ENCODE results near the gene XCR1. TPM values are rescaled to one million over a fixed set of nuclear protein-coding genes. Genes with fewer than 3 reads are reported as not detected.

The XCR1 gene, protein sequence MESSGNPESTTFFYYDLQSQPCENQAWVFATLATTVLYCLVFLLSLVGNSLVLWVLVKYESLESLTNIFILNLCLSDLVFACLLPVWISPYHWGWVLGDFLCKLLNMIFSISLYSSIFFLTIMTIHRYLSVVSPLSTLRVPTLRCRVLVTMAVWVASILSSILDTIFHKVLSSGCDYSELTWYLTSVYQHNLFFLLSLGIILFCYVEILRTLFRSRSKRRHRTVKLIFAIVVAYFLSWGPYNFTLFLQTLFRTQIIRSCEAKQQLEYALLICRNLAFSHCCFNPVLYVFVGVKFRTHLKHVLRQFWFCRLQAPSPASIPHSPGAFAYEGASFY
- total RNA-seq (under 1 TPM; 0.26 to 0.63 TPM), polyA plus RNA-seq (not detected)
- long read RNA-seq, donor 1, partial matches to known transcripts: 0 of 1 reads
- long read RNA-seq, donor 1, other reads (novel, unspliced or antisense): 1 of 1 reads
- long read RNA-seq, donor 2, partial matches to known transcripts: 0 of 1 reads
- long read RNA-seq, donor 2, other reads (novel, unspliced or antisense): 1 of 1 reads

DNA sequence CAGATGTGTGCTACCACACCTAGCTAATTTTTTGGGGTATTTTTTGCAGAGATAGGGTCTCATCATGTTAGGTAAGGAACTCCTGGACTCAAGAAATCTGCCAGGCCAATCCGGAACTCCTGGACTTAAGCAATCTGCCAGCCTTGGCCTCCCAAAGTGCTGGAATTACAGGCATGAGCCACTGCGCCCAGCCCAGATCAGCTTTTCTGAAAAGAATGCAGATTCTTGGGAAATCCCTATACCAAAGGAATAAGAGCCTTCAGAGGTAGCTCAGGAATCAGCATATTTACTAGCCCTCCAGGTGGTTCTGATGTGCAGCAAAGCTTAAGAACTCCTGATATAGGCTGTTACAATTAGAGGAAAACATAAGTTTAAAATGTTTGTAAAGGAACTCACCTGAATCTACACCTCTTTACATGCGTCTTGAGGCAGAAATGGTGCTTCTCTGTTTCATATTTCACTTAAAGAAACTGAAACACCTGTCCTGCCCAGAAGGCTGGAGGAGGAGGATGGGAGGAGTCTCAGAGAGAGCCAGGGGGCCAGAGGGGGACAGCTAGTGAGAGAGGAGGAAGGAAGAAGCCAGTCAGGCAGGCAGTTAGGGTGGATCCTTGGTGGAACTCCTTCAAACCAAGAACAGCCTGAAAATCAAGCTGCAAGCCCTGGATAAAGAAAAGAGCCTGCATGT is at the start of gene XCR1:
XCR1 (minus strand) TSS at position 463 of the 685 bp plus-strand sequence. CDS start 5,536 bp downstream, outside the sequence.
- ATAC-seq (ENCODE audit: low FRiP score) (no peak), DNase-seq (no peak)
- 93 to 95% methylated on average over 3 of the region's 3 CpGs for WGBS, 2 donors
- H3K9me3 ChIP-seq (ENCODE audit: control insufficient read depth, low read length): peaks cover 2% of the 10 kb centered on the region
- no peak within 1 kb of the TSS for H3K4me3 ChIP-seq (ENCODE audit: low read length in 2 of 2)
- no peak within 1 kb of the TSS for H3K27ac ChIP-seq (ENCODE audit: low read depth in 1 of 2, low read length in 2 of 2)
- H3K4me1 ChIP-seq (ENCODE audit: control insufficient read depth in 1 of 2, insufficient read depth in 2 of 2, low read length in 2 of 2): no peaks in the 10 kb centered on the region
- H3K27me3 ChIP-seq (ENCODE audit: control insufficient read depth in 1 of 2, insufficient read depth in 2 of 2, low read length in 1 of 2): no peaks in the 10 kb centered on the region
- intact Hi-C loops (cut with DNase I): no loop called here
- no peaks in the 10 kb centered on the region for H3K36me3 ChIP-seq (ENCODE audit: control insufficient read depth in 1 of 2, insufficient read depth in 2 of 2, low read length in 1 of 2)

DNA sequence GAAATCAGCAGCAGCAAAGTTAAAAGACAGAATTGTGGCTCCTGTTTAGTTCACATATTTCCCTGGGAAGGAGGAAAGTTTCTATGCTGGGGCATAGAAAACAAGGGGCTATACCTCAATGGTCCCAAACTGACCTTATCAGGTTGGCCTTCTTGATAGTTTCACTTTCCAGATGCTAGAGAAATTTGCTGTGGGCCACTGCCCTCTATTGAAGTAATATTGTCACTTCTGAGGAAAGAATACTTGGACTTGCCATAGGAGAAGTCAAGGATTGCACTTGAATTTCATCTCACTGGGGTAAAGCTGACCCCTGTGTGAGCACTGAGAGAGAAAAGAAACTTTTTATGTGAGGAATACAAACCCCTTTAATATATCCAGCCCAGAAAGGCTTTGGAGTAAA is 49.3 kb upstream of the XCR1 start:
- Histone ChIP-seq H3K4me3 (ENCODE audit: low read length in 2 of 2) (no peak overlapping the region), H3K4me1 (ENCODE audit: control insufficient read depth in 1 of 2, insufficient read depth in 2 of 2, low read length in 2 of 2) (no peaks in the 10 kb centered on the region), H3K27me3 (ENCODE audit: control insufficient read depth in 1 of 2, insufficient read depth in 2 of 2, low read length in 1 of 2) (no peaks in the 10 kb centered on the region), H3K27ac (ENCODE audit: low read depth in 1 of 2, low read length in 2 of 2) (no peak overlapping the region), H3K36me3 (ENCODE audit: control insufficient read depth in 1 of 2, insufficient read depth in 2 of 2, low read length in 1 of 2) (no peaks in the 10 kb centered on the region), H3K9me3 (ENCODE audit: control insufficient read depth, low read length) (no peaks in the 10 kb centered on the region)
- no peak for DNase-seq
- ATAC-seq (ENCODE audit: low FRiP score): no peak
- intact Hi-C loops (cut with DNase I): loop anchor here (5.0 to 10.0 kb wide), 2 partner anchors 312 to 314 kb away; no protein-coding TSS in a partner anchor

DNA sequence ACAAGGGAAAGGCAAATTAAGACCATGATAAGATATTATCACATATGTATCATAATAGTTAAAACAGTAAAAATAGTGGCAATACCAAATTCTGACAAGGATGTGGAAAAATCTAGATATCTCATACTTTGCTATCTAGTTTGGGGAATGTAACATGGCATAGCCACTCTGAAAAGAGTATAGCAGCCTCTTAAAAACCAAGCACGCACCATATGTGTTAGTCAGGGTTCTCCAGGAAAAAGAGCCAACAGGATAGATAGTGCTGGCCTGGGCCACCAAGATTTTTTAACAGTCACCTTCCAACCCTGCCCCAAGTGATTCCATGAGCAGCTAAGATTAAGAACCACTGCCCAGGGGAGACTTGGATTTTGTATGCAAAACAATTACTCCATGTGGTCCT is 48.5 kb upstream of the XCR1 start:
- Histone ChIP-seq H3K27ac (ENCODE audit: low read depth in 1 of 2, low read length in 2 of 2) (no peak overlapping the region), H3K4me1 (ENCODE audit: control insufficient read depth in 1 of 2, insufficient read depth in 2 of 2, low read length in 2 of 2) (no peaks in the 10 kb centered on the region), H3K4me3 (ENCODE audit: low read length in 2 of 2) (no peak overlapping the region), H3K36me3 (ENCODE audit: control insufficient read depth in 1 of 2, insufficient read depth in 2 of 2, low read length in 1 of 2) (no peaks in the 10 kb centered on the region), H3K9me3 (ENCODE audit: control insufficient read depth, low read length) (no peaks in the 10 kb centered on the region), H3K27me3 (ENCODE audit: control insufficient read depth in 1 of 2, insufficient read depth in 2 of 2, low read length in 1 of 2) (no peaks in the 10 kb centered on the region)
- ATAC-seq (ENCODE audit: low FRiP score) (no peak), DNase-seq (no peak)
- WGBS, 2 donors: 99 to 100% methylated on average over 1 of the region's 1 CpG
- intact Hi-C loops (cut with DNase I): loop anchor here (5.0 to 10.0 kb wide), 2 partner anchors 311 to 314 kb away; no protein-coding TSS in a partner anchor

DNA sequence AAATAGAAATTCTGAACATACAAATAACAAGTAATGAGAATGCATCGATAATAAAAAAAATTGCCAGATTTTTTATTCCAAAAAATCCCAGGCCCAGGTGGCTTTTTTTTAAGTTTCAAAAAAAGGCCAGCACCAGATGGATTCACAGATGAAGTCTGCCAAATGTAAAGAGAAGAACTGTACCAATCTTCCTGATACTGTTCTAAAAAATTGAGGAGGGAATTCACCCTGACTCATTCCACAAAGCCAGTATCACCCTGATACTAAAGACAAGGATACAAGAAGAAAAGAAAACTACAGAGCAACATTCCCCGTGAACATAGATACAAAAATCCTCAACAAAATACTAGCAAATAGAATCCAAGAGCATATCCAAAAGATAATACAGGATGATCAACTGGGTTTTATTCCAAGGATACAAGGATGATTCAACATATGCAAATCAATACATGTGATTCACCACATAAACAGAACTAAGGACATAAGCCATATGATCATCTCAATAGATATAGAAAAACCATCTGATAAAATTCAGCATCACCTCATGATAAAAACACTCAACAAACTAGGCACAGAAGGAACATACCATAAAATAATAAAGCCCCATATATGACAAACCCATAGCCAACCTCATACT is 44.1 kb upstream of the XCR1 start:
- Histone ChIP-seq H3K4me3 (ENCODE audit: low read length in 2 of 2) (no peak overlapping the region), H3K27ac (ENCODE audit: low read depth in 1 of 2, low read length in 2 of 2) (no peak overlapping the region), H3K9me3 (ENCODE audit: control insufficient read depth, low read length) (no peaks in the 10 kb centered on the region), H3K36me3 (ENCODE audit: control insufficient read depth in 1 of 2, insufficient read depth in 2 of 2, low read length in 1 of 2) (no peaks in the 10 kb centered on the region), H3K27me3 (ENCODE audit: control insufficient read depth in 1 of 2, insufficient read depth in 2 of 2, low read length in 1 of 2) (no peaks in the 10 kb centered on the region), H3K4me1 (ENCODE audit: control insufficient read depth in 1 of 2, insufficient read depth in 2 of 2, low read length in 2 of 2) (no peaks in the 10 kb centered on the region)
- intact Hi-C loops (cut with DNase I): loop anchor here in 1 of 2 donors (10.0 kb wide), 1 partner anchor 307 kb away; no protein-coding TSS in a partner anchor
- 94% methylated on average over 2 of the region's 2 CpGs for WGBS, 2 donors
- no peak for ATAC-seq (ENCODE audit: low FRiP score)
- no peak for DNase-seq

DNA sequence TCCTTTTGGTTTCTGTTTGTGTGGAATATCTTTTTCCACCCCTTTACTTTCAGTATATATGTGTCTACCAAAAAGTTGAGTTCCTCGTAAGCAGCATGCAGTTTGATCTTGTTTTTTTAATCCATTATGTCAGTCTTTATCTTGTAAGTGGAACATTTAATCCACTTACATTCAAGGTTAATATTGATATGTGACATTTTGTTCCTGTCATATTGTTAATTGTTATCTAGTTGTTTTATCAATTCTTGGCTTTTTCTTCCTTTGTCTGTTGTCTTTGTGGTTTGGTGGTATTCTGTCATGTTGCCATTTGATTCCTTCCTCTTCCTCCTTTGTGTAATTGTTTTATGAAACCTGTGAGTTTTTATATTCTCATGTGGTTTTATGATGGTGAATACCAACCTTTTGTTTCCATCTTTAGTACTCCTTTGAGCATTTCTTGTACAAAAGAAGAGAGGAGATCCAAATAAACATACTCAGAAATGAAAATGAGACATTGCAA is 43.4 kb upstream of the XCR1 start:
- ATAC-seq (ENCODE audit: low FRiP score): no peak
- H3K36me3 ChIP-seq (ENCODE audit: control insufficient read depth in 1 of 2, insufficient read depth in 2 of 2, low read length in 1 of 2): no peaks in the 10 kb centered on the region
- intact Hi-C loops (cut with DNase I): loop anchor here in 1 of 2 donors (10.0 kb wide), 1 partner anchor 306 kb away; no protein-coding TSS in a partner anchor
- H3K4me3 ChIP-seq (ENCODE audit: low read length in 2 of 2): no peak overlapping the region
- no peak for DNase-seq
- no peaks in the 10 kb centered on the region for H3K4me1 ChIP-seq (ENCODE audit: control insufficient read depth in 1 of 2, insufficient read depth in 2 of 2, low read length in 2 of 2)
- 95 to 100% methylated on average over 1 of the region's 1 CpG for WGBS, 2 donors
- no peaks in the 10 kb centered on the region for H3K27me3 ChIP-seq (ENCODE audit: control insufficient read depth in 1 of 2, insufficient read depth in 2 of 2, low read length in 1 of 2)
- H3K9me3 ChIP-seq (ENCODE audit: control insufficient read depth, low read length): no peaks in the 10 kb centered on the region
- no peak overlapping the region for H3K27ac ChIP-seq (ENCODE audit: low read depth in 1 of 2, low read length in 2 of 2)

DNA sequence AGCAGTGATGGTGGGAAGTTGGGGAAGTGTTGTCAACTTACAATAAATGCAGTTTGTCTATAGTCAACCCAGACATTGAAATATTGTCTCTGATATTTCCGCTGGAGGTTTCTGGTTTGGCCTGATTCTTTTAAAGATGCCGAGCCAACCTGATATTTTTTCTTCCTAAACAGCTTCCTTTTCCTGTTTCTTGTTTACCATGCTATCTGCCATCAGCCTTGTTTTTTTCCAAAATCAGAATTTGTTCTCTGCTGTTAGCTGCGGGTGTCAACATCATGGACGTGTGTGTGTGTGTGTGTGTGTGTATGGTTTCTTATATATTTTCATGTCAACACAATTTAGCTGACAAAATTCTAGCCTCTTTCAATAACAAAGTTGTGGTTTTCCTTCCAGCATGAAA is 41.2 kb upstream of the XCR1 start:
- 93 to 97% methylated on average over 4 of the region's 4 CpGs for WGBS, 2 donors
- no peaks in the 10 kb centered on the region for H3K36me3 ChIP-seq (ENCODE audit: control insufficient read depth in 1 of 2, insufficient read depth in 2 of 2, low read length in 1 of 2)

DNA sequence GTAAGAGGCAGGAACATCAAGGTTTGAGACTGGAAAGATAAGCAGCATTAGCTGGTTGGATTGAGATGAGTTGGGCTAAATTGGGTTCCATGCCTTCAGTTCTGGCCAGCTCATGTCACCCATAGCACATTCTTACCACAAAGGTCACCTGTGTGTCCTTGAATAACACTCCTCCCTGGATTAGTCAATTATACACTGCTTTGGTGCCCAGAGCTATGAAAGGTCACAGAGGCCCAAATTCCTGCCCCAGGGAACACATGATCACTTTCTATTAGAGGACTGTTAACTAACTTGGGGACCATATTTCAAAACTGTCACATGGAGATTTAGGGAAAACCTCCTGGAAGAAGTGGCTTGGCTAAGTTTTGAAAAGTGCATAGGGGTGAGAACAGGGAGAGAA is 40.1 kb upstream of the XCR1 start:
- intact Hi-C loops (cut with DNase I): loop anchor here in 1 of 2 donors (5.0 kb wide), 1 partner anchor 60 kb away; no protein-coding TSS in a partner anchor
- Histone ChIP-seq H3K36me3 (ENCODE audit: control insufficient read depth in 1 of 2, insufficient read depth in 2 of 2, low read length in 1 of 2) (no peaks in the 10 kb centered on the region), H3K9me3 (ENCODE audit: control insufficient read depth, low read length) (no peaks in the 10 kb centered on the region), H3K27ac (ENCODE audit: low read depth in 1 of 2, low read length in 2 of 2) (no peak overlapping the region), H3K4me3 (ENCODE audit: low read length in 2 of 2) (no peak overlapping the region), H3K4me1 (ENCODE audit: control insufficient read depth in 1 of 2, insufficient read depth in 2 of 2, low read length in 2 of 2) (peaks cover 0 to 5% of the 10 kb centered on the region in 2 donors), H3K27me3 (ENCODE audit: control insufficient read depth in 1 of 2, insufficient read depth in 2 of 2, low read length in 1 of 2) (no peaks in the 10 kb centered on the region)
- no peak for DNase-seq
- no peak for ATAC-seq (ENCODE audit: low FRiP score)

More for the DNA sequence above, 41.2 kb upstream of the XCR1 start:
- intact Hi-C loops (cut with DNase I): loop anchor here in 1 of 2 donors (5.0 kb wide), 1 partner anchor 61 kb away; no protein-coding TSS in a partner anchor
- H3K4me1 ChIP-seq (ENCODE audit: control insufficient read depth in 1 of 2, insufficient read depth in 2 of 2, low read length in 2 of 2): peaks cover 0 to under 1% of the 10 kb centered on the region in 2 donors
- DNase-seq (no peak), ATAC-seq (ENCODE audit: low FRiP score) (no peak)
- no peak overlapping the region for H3K4me3 ChIP-seq (ENCODE audit: low read length in 2 of 2)
- no peaks in the 10 kb centered on the region for H3K9me3 ChIP-seq (ENCODE audit: control insufficient read depth, low read length)
- no peak overlapping the region for H3K27ac ChIP-seq (ENCODE audit: low read depth in 1 of 2, low read length in 2 of 2)
- H3K27me3 ChIP-seq (ENCODE audit: control insufficient read depth in 1 of 2, insufficient read depth in 2 of 2, low read length in 1 of 2): no peaks in the 10 kb centered on the region

DNA sequence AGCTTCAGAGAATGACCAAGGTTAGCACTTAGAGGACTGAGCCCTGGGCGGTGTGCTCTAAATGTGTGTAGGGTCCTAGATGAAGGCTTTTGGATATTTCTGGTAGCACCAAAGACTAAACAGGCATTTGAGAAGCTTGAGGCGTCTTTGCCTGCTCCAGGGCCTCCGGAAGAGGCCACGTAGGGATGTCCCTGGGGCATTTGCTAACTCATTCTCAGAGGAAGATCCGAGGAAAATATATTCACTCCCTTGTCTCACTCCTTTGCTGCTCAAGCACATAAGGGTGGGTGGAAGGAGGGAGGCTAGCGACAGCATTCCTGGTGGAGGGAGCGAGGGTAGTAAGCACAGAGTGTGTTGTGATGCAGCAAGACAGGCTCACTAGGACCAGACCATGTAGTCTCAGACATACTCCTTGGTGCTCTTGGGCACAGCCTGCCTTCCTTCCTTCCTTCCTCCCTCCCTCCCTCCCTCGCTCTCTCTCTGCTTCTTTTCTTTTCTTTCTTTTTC is 38.5 kb upstream of the XCR1 start:
- DNase-seq: no peak
- 92% methylated on average over 8 of the region's 8 CpGs for WGBS, 2 donors
- Histone ChIP-seq H3K4me1 (ENCODE audit: control insufficient read depth in 1 of 2, insufficient read depth in 2 of 2, low read length in 2 of 2) (peaks cover 0 to 5% of the 10 kb centered on the region in 2 donors), H3K9me3 (ENCODE audit: control insufficient read depth, low read length) (no peaks in the 10 kb centered on the region), H3K36me3 (ENCODE audit: control insufficient read depth in 1 of 2, insufficient read depth in 2 of 2, low read length in 1 of 2) (no peaks in the 10 kb centered on the region), H3K4me3 (ENCODE audit: low read length in 2 of 2) (no peak overlapping the region), H3K27ac (ENCODE audit: low read depth in 1 of 2, low read length in 2 of 2) (no peak overlapping the region), H3K27me3 (ENCODE audit: control insufficient read depth in 1 of 2, insufficient read depth in 2 of 2, low read length in 1 of 2) (no peaks in the 10 kb centered on the region)
- no peak for ATAC-seq (ENCODE audit: low FRiP score)
- intact Hi-C loops (cut with DNase I): loop anchor here in 1 of 2 donors (5.0 kb wide), 1 partner anchor 59 kb away; no protein-coding TSS in a partner anchor
